ENCODE data around the gene MPRIP.

DNA sequence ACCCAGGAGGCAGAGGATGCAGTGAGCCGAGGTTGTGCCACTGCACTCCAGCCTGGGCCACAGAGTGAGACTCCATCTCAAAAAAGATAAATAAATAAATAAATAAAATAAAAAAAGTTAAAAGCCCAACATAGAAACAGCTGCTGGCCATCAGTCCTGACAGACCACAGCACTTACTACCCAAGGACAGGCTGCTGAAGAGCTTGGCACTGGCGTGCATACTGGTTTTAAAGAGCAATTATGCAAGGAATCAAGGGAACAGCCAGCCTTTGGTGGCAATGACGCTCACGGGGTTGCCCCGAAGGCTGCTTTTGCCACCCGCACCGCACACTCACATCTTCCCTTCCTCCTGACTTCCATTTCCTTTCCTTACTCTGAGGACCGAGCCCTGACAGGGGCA, 159.7 kb downstream of the MPRIP start:
- TF ChIP-seq, protein P1, sequence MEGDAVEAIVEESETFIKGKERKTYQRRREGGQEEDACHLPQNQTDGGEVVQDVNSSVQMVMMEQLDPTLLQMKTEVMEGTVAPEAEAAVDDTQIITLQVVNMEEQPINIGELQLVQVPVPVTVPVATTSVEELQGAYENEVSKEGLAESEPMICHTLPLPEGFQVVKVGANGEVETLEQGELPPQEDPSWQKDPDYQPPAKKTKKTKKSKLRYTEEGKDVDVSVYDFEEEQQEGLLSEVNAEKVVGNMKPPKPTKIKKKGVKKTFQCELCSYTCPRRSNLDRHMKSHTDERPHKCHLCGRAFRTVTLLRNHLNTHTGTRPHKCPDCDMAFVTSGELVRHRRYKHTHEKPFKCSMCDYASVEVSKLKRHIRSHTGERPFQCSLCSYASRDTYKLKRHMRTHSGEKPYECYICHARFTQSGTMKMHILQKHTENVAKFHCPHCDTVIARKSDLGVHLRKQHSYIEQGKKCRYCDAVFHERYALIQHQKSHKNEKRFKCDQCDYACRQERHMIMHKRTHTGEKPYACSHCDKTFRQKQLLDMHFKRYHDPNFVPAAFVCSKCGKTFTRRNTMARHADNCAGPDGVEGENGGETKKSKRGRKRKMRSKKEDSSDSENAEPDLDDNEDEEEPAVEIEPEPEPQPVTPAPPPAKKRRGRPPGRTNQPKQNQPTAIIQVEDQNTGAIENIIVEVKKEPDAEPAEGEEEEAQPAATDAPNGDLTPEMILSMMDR (IDR thresholded peaks at IDR 0.05) = no peak
- TF ChIP-seq POLR2A (IDR thresholded peaks at IDR 0.05) = no peak

All from Peyer's patch (tissue), 4 donors.